DND-41 (cell line): ENCODE data around the gene MVB12A.

ENCODE experiments used
- ATAC-seq: fragments of 200-7000 bp; cut with Tn5 transposase; 3 replicates; pipeline ENCODE4 v1.9.1; 2021; ENCODE audit warnings: low read depth; ENCODE audit not compliant: insufficient read depth
- DNase-seq: peaks from one replicate; pipeline ENCODE4 v3.0.0-alpha.2; 2020
- H2AFZ ChIP-seq: 2 replicates; pipeline ENCODE4 v1.6.0; 2012; ENCODE audit warnings: low read depth, low read length
- H3K27ac ChIP-seq: 2 replicates; pipeline ENCODE4 v1.5.1; 2012; ENCODE audit warnings: low read length, inconsistent platforms
- H3K27me3 ChIP-seq: fragments of 200-600 bp; sonication (generic); 2 replicates; pipeline ENCODE4 v1.6.0; 2012; ENCODE audit warnings: low read length, mild to moderate bottlenecking, inconsistent platforms; ENCODE audit not compliant: insufficient read depth, poor library complexity
- H3K36me3 ChIP-seq: 2 replicates; pipeline ENCODE4 v1.5.1; 2012; ENCODE audit warnings: low read length, inconsistent platforms; ENCODE audit not compliant: insufficient read depth
- H3K4me1 ChIP-seq: 2 replicates; pipeline ENCODE4 v1.5.1; 2012; ENCODE audit warnings: mild to moderate bottlenecking, low read length; ENCODE audit not compliant: insufficient read depth
- H3K4me2 ChIP-seq: 2 replicates; pipeline ENCODE4 v1.6.0; 2012; ENCODE audit warnings: mild to moderate bottlenecking, moderate library complexity, low read length, inconsistent platforms; ENCODE audit not compliant: insufficient read depth
- H3K4me3 ChIP-seq, 2 experiments: fragments of 200-600 bp in 1 of 2; shearing (Covaris generic) in 1 of 2; 2 replicates each; pipeline ENCODE4 v1.5.1; 2012 to 2016; ENCODE audit warnings: inconsistent platforms in 2 of 2, low read length in 2 of 2, mild to moderate bottlenecking in 2 of 2, low read depth in 1 of 2, moderate library complexity in 1 of 2
- H3K79me2 ChIP-seq: 2 replicates; pipeline ENCODE4 v1.6.0; 2012; ENCODE audit warnings: low read length, inconsistent platforms; ENCODE audit not compliant: insufficient read depth
- H3K9ac ChIP-seq: 2 replicates; pipeline ENCODE4 v1.6.0; 2012; ENCODE audit warnings: low read depth, mild to moderate bottlenecking, inconsistent platforms, low read length, moderate library complexity
- H3K9me3 ChIP-seq: 2 replicates; pipeline ENCODE4 v1.5.1; 2012; ENCODE audit warnings: low read length, moderate library complexity, mild to moderate bottlenecking, inconsistent platforms; ENCODE audit not compliant: insufficient read depth, severe bottlenecking
- H4K20me1 ChIP-seq: 2 replicates; pipeline ENCODE4 v1.6.0; 2012; ENCODE audit warnings: low read length; ENCODE audit not compliant: insufficient read depth
- EZH2 ChIP-seq: IDR thresholded peaks from 3 replicates; pipeline ENCODE4 v1.6.1; 2012; ENCODE audit warnings: borderline replicate concordance, low read depth, mild to moderate bottlenecking, moderate library complexity, low read length, inconsistent platforms; ENCODE audit not compliant: severe bottlenecking
- TF ChIP-seq, protein P1 (sequence below): IDR thresholded peaks from 2 replicates; pipeline ENCODE4 v1.5.1; 2012; ENCODE audit warnings: borderline replicate concordance, low read length, moderate library complexity, mild to moderate bottlenecking; ENCODE audit not compliant: poor library complexity, severe bottlenecking; ENCODE audit errors: extremely low read depth

MVB12A gene

GRCh38 chr19:17467471-17468301 lies 47.8 kb downstream of the MVB12A start:
- Histone ChIP-seq H3K27ac (no peak overlapping the region), H3K4me3 (no peak overlapping the region), H3K4me1 (peaks cover 24% of the 10 kb centered on the region), H4K20me1 (no peaks in the 10 kb centered on the region), H3K9ac (no peak overlapping the region), H3K36me3 (no peaks in the 10 kb centered on the region), H3K27me3 (no peaks in the 10 kb centered on the region), H3K9me3 (no peaks in the 10 kb centered on the region), H3K4me2 (no peak overlapping the region), H2AFZ (no peak overlapping the region), H3K79me2 (no peaks in the 10 kb centered on the region)
- ATAC-seq (no peak), DNase-seq (no peak)
- no peak for TF ChIP-seq EZH2
- TF ChIP-seq, protein P1, sequence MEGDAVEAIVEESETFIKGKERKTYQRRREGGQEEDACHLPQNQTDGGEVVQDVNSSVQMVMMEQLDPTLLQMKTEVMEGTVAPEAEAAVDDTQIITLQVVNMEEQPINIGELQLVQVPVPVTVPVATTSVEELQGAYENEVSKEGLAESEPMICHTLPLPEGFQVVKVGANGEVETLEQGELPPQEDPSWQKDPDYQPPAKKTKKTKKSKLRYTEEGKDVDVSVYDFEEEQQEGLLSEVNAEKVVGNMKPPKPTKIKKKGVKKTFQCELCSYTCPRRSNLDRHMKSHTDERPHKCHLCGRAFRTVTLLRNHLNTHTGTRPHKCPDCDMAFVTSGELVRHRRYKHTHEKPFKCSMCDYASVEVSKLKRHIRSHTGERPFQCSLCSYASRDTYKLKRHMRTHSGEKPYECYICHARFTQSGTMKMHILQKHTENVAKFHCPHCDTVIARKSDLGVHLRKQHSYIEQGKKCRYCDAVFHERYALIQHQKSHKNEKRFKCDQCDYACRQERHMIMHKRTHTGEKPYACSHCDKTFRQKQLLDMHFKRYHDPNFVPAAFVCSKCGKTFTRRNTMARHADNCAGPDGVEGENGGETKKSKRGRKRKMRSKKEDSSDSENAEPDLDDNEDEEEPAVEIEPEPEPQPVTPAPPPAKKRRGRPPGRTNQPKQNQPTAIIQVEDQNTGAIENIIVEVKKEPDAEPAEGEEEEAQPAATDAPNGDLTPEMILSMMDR = no peak

DNA sequence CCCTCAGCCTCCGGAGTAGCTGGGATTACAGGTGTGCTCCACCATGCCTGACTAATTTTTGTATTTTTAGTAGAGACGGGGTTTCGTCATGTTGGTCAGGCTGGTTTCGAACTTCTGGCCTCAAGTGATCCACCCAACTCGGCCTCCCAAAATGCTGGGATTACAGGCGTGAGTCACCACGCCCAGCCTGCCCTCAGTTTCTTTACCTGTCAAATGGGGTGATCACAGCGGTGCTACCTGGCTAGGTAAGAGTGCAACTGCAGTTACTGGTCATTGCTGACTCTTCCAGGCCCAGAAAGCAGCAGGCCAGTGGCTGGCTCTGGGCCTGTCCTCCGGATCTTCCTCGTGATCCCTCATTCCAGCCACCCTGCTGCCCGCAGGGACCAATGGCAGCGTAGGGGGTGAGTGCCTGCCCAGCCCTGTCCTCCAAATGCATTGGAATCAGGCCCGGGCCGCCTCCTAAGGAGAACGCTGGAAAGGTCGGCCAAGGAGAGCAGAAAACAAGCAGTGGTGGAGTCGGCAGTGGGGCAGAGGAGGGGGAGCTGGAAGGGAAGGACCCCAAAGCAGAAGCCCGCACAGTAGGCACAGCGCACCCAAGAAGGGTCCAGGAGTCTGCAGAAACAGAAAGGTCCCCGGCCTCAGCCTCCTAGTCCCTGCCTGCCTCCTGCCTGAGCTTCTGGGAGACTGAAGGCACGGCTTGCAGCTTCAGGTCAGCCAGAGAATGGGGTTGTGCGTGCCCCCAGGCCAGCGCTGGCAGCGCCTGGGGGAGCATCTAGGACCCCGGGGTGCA lies 48.6 kb downstream of the MVB12A start:
- H3K36me3 ChIP-seq = no peaks in the 10 kb centered on the region
- DNase-seq (no peak), ATAC-seq (no peak)
- no peaks in the 10 kb centered on the region for H4K20me1 ChIP-seq
- no peaks in the 10 kb centered on the region for H3K27me3 ChIP-seq
- no peaks in the 10 kb centered on the region for H3K9me3 ChIP-seq
- H2AFZ ChIP-seq = no peak overlapping the region
- H3K4me1 ChIP-seq = peaks cover 24% of the 10 kb centered on the region
- H3K9ac ChIP-seq = no peak overlapping the region
- TF ChIP-seq, protein P1 = no peak
- TF ChIP-seq EZH2 = no peak
- H3K27ac ChIP-seq = no peak overlapping the region
- no peak overlapping the region for H3K4me3 ChIP-seq
- no peaks in the 10 kb centered on the region for H3K79me2 ChIP-seq
- no peak overlapping the region for H3K4me2 ChIP-seq

DNA sequence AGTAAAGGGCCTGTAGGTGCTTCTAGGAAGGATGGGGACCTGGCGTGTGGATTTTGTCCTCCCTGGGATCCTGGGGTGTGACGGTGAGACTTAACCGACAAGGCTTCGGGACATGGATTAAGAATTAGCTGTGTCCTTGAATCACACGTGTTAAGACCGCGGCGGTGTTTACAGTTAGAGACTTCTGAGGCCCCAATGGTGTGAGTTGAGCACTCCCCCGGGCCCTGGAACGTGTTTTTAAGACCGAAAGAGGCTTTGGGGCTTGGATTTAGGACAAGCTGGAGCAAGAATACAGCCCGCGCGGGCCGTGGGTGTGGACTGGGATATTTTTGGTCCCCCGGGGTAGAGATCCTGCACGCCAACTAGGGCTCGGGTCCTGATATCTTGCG lies 49.2 kb downstream of the MVB12A start:
- Histone ChIP-seq H3K4me3 (no peak overlapping the region), H3K4me2 (no peak overlapping the region), H3K9ac (no peak overlapping the region), H4K20me1 (no peaks in the 10 kb centered on the region), H3K4me1 (peaks cover 24% of the 10 kb centered on the region), H2AFZ (no peak overlapping the region), H3K27ac (no peak overlapping the region), H3K27me3 (no peaks in the 10 kb centered on the region), H3K79me2 (no peaks in the 10 kb centered on the region), H3K36me3 (no peaks in the 10 kb centered on the region), H3K9me3 (no peaks in the 10 kb centered on the region)
- TF ChIP-seq EZH2 = no peak
- TF ChIP-seq, protein P1 = no peak
- ATAC-seq (no peak), DNase-seq (no peak)
